Measurements from ENCODE around the gene TMEM183A. TPM values are rescaled to one million over a fixed set of nuclear protein-coding genes. Genes with fewer than 3 reads are reported as not detected.

TMEM183A gene
- total RNA-seq, 4 donors from 2014 or later: 28.7 to 41.4 (median 30.6) TPM

- intact Hi-C loops (cut with DNase I; ENCODE audit: low total_unique reads): no loop called here
- H3K27ac ChIP-seq: no peak overlapping the region
- no peaks in the 10 kb centered on the region for H3K9me3 ChIP-seq
- no peak for ATAC-seq
- H3K27me3 ChIP-seq: no peaks in the 10 kb centered on the region
- no peak for DNase-seq
- peaks cover 0 to 9% of the 10 kb centered on the region in 2 donors for H3K4me1 ChIP-seq
- no peak for TF ChIP-seq POLR2A (IDR thresholded peaks at IDR 0.05)
- TF ChIP-seq CTCF (IDR thresholded peaks at IDR 0.05 in 4 of 5, conservative IDR thresholded peaks at IDR 0.05 in 1 of 5): no peak
- H3K4me3 ChIP-seq: no peak overlapping the region
- H3K36me3 ChIP-seq: peaks cover 0 to 8% of the 10 kb centered on the region in 2 donors
- in situ Hi-C loops (cut with MboI; ENCODE audit: low sequenced_read_pairs in 4 of 4): loop anchor here in 1 of 4 donors (10.0 kb wide), 1 partner anchor 159 kb away; no protein-coding TSS in a partner anchor
Measured at GRCh38 chr1:203056012-203056411, 48.8 kb downstream of the TMEM183A start.

- H3K4me3 ChIP-seq: no peak overlapping the region
- TF ChIP-seq POLR2A (IDR thresholded peaks at IDR 0.05): no peak
- TF ChIP-seq CTCF (IDR thresholded peaks at IDR 0.05 in 4 of 5, conservative IDR thresholded peaks at IDR 0.05 in 1 of 5): no peak
- in situ Hi-C loops (cut with MboI; ENCODE audit: low sequenced_read_pairs in 4 of 4) (loop anchor here in 1 of 4 donors (10.0 kb wide), 1 partner anchor 158 kb away; no protein-coding TSS in a partner anchor), intact Hi-C loops (cut with DNase I; ENCODE audit: low total_unique reads) (no loop called here)
- H3K9me3 ChIP-seq: no peaks in the 10 kb centered on the region
- ATAC-seq (no peak), DNase-seq (no peak)
- peaks cover 0 to 6% of the 10 kb centered on the region in 2 donors for H3K4me1 ChIP-seq
- H3K27me3 ChIP-seq: no peaks in the 10 kb centered on the region
- peaks cover 0 to 8% of the 10 kb centered on the region in 2 donors for H3K36me3 ChIP-seq
- H3K27ac ChIP-seq: no peak overlapping the region
Measured at GRCh38 chr1:203056516-203056915, 49.3 kb downstream of the TMEM183A start.

- Histone ChIP-seq H3K9me3 (no peaks in the 10 kb centered on the region), H3K4me3 (no peak overlapping the region), H3K27me3 (no peaks in the 10 kb centered on the region), H3K4me1 (no peaks in the 10 kb centered on the region), H3K36me3 (peaks cover 0 to 8% of the 10 kb centered on the region in 2 donors), H3K27ac (no peak overlapping the region)
- DNase-seq (no peak), ATAC-seq (no peak)
- in situ Hi-C loops (cut with MboI; ENCODE audit: low sequenced_read_pairs in 4 of 4): loop anchor here in 1 of 4 donors (10.0 kb wide), 1 partner anchor 157 kb away; no protein-coding TSS in a partner anchor
- TF ChIP-seq CTCF (IDR thresholded peaks at IDR 0.05 in 4 of 5, conservative IDR thresholded peaks at IDR 0.05 in 1 of 5): no peak
- intact Hi-C loops (cut with DNase I; ENCODE audit: low total_unique reads): no loop called here
Measured at GRCh38 chr1:203057911-203058675, 50.9 kb downstream of the TMEM183A start.

GRCh38 chr1:203058676-203058935 lies 51.4 kb downstream of the TMEM183A start:
- DNase-seq: no peak
- Histone ChIP-seq H3K36me3 (peaks cover 0 to 8% of the 10 kb centered on the region in 2 donors), H3K27me3 (no peaks in the 10 kb centered on the region), H3K9me3 (no peaks in the 10 kb centered on the region), H3K4me1 (no peaks in the 10 kb centered on the region), H3K27ac (no peak overlapping the region), H3K4me3 (no peak overlapping the region)
- TF ChIP-seq CTCF (IDR thresholded peaks at IDR 0.05 in 4 of 5, conservative IDR thresholded peaks at IDR 0.05 in 1 of 5) (no peak), POLR2A (IDR thresholded peaks at IDR 0.05) (no peak)
- in situ Hi-C loops (cut with MboI; ENCODE audit: low sequenced_read_pairs in 4 of 4) (loop anchor here in 1 of 4 donors (10.0 kb wide), 1 partner anchor 156 kb away; no protein-coding TSS in a partner anchor), intact Hi-C loops (cut with DNase I; ENCODE audit: low total_unique reads) (no loop called here)
- no peak for ATAC-seq
